ENCODE measurements around the gene ALPG. TPM values are rescaled to one million over a fixed set of nuclear protein-coding genes. Genes with fewer than 3 reads are reported as not detected.

ALPG gene
- total and polyA plus RNA-seq, 2 donors (not counting 3 experiments of a cell fraction or from before 2014, with no cell fraction given): not detected

GRCh38 chr2:232454630-232455029, 48.0 kb downstream of the ALPG start:
- no peak for TF ChIP-seq POLR2A (IDR thresholded peaks at IDR 0.05; ENCODE audit: low read depth, low read length)
- TF ChIP-seq GATA2 (IDR thresholded peaks at IDR 0.05; ENCODE audit: insufficient read depth, insufficient read length, low read depth, low read length): no peak
- TF ChIP-seq POLR2AphosphoS5 (IDR thresholded peaks at IDR 0.05; ENCODE audit: insufficient read depth, low read depth, low read length): no peak
- TF ChIP-seq MYC (IDR thresholded peaks at IDR 0.05; ENCODE audit: low read depth, low read length): no peak
- TF ChIP-seq CTCF (IDR thresholded peaks at IDR 0.05; ENCODE audit: extremely low read depth in 1 of 2, insufficient read depth in 1 of 2, low read depth in 1 of 2, low read length in 2 of 2): no peak
- TF ChIP-seq FOS (IDR thresholded peaks at IDR 0.05; ENCODE audit: borderline replicate concordance, insufficient read depth, low read length): no peak
- no peak for TF ChIP-seq MAX (IDR thresholded peaks at IDR 0.05; ENCODE audit: insufficient read depth, insufficient read length)
- no peak for TF ChIP-seq JUN (IDR thresholded peaks at IDR 0.05; ENCODE audit: borderline replicate concordance, insufficient read depth, insufficient read length, low read depth)
- no peak for TF ChIP-seq EZH2 (IDR thresholded peaks at IDR 0.05; ENCODE audit: borderline replicate concordance, low read depth, low read length, severe bottlenecking)
- no TSS peak for BruUV-seq (replicated peaks)
- Histone ChIP-seq H3K9ac (replicated peaks; ENCODE audit: extremely low read depth, insufficient read depth, low read length) (no peak overlapping the region), H3K79me2 (ENCODE audit: control insufficient read depth, insufficient read depth, low read length) (no peaks in the 10 kb centered on the region), H3K4me1 (ENCODE audit: control insufficient read depth, extremely low read depth, insufficient read depth, low read length) (no peaks in the 10 kb centered on the region), H2AFZ (ENCODE audit: low read depth, low read length) (no peak overlapping the region), H3K4me2 (ENCODE audit: insufficient read depth, low read length) (no peak overlapping the region), H4K20me1 (replicated peaks; ENCODE audit: control insufficient read depth, extremely low read depth, insufficient read depth, low read length) (no peaks in the 10 kb centered on the region), H3K27me3 (ENCODE audit: control insufficient read depth in 2 of 2, insufficient read depth in 2 of 2, low read length in 2 of 2) (peaks cover 2 to 4% of the 10 kb centered on the region in 2 experiments), H3K9me3 (replicated peaks; ENCODE audit: control insufficient read depth, insufficient read depth, low read length) (no peaks in the 10 kb centered on the region), H3K4me3 (replicated peaks in 1 of 3; ENCODE audit: insufficient read depth in 1 of 3, low read depth in 1 of 3, low read length in 3 of 3) (no peak overlapping the region), H3K36me3 (ENCODE audit: control insufficient read depth in 2 of 2, extremely low read depth in 1 of 2, insufficient read depth in 2 of 2, low read length in 2 of 2) (no peaks in the 10 kb centered on the region), H3K9me1 (replicated peaks; ENCODE audit: control insufficient read depth, extremely low read depth, insufficient read depth, low read length) (no peaks in the 10 kb centered on the region), H3K27ac (ENCODE audit: insufficient read depth, low read depth, low read length) (no peak overlapping the region)
- ChIA-PET POLR2A (no interaction called here), CTCF (interaction anchor here (1.9 kb wide), 1 partner anchor 549 kb away, joined by 5 read pairs; no protein-coding TSS in a partner anchor)
- intact Hi-C loops (cut with micrococcal nuclease) (no loop called here), dilution Hi-C loops (cut with MboI; ENCODE audit: extremely low pct_ligation_motif_present, low sequenced_read_pairs) (no loop called here)
- no peak for DNase-seq (ENCODE audit: low read depth, low spot score)
- FAIRE-seq: no peak

Data from endothelial cell of umbilical vein (primary cell).